Measurements from ENCODE around the gene SLC9A5. TPM values are rescaled to one million over a fixed set of nuclear protein-coding genes. Genes with fewer than 3 reads are reported as not detected.

The SLC9A5 gene
- polyA plus RNA-seq, 3 donors = 1.0 TPM; not detected in 2

- H3K27me3 Mint-ChIP-seq (ENCODE audit: low read depth in 3 of 3) = peaks cover 0 to 1% (median 0%) of the 10 kb centered on the region in 3 donors
- Histone ChIP-seq H3K27me3 (ENCODE audit: control insufficient read depth in 2 of 2, insufficient read depth in 2 of 2, low read length in 2 of 2) (no peaks in the 10 kb centered on the region), H3K4me3 (replicated peaks in 1 of 3; ENCODE audit: low read depth in 2 of 3, low read length in 3 of 3) (peak overlapping the region; percentile 74 to 99 (median 92)), H3K79me2 (ENCODE audit: insufficient read depth, low read length) (peaks cover 28% of the 10 kb centered on the region), H4K20me1 (ENCODE audit: insufficient read depth, low read length) (peaks cover 38% of the 10 kb centered on the region), H3K9ac (ENCODE audit: insufficient read depth, low read length, poor library complexity, severe bottlenecking) (peak overlapping the region; percentile 87), H3K27ac (ENCODE audit: low read depth in 1 of 2, low read length in 2 of 2) (peak overlapping the region; percentile 58 to 92), H3K4me1 (ENCODE audit: control insufficient read depth in 1 of 2, insufficient read depth in 2 of 2, low read length in 2 of 2) (peaks cover 17 to 23% of the 10 kb centered on the region in 2 donors), H3K4me2 (replicated peaks; ENCODE audit: extremely low read depth, low read length, poor library complexity, severe bottlenecking) (peak overlapping the region; percentile 97), H3K9me3 (replicated peaks in 1 of 2; ENCODE audit: control insufficient read depth in 1 of 2, insufficient read depth in 1 of 2, low read length in 2 of 2) (no peaks in the 10 kb centered on the region), H2AFZ (ENCODE audit: insufficient read depth, low read depth, low read length, poor library complexity, severe bottlenecking) (peak overlapping the region; percentile 84), H3K36me3 (replicated peaks in 1 of 2; ENCODE audit: control insufficient read depth in 1 of 2, insufficient read depth in 2 of 2, low read length in 2 of 2) (peaks cover 32 to 34% of the 10 kb centered on the region in 2 donors)
- no peak for TF ChIP-seq CTCF (IDR thresholded peaks at IDR 0.05)
- peaks cover 26% of the 10 kb centered on the region for H3K4me1 Mint-ChIP-seq
- DNase-seq = no peak
- H3K27ac Mint-ChIP-seq = peak overlapping the region; percentile 90 to 99 (median 96)
- peak overlapping the region; percentile 95 to 96 for H3K4me3 Mint-ChIP-seq
- peaks cover 31 to 33% of the 10 kb centered on the region in 2 donors for H3K36me3 Mint-ChIP-seq
- intact Hi-C loops (cut with micrococcal nuclease) = loop anchor here (2.0 to 5.0 kb wide), 2 partner anchors 20 to 34 kb away; partner anchors contain the start of genes E2F4 (in 2 of the 2), EXOC3L1 (in 2 of the 2) and FHOD1 (in 1 of the 2)
- 2% methylated on average over 11 of the region's 12 CpGs for WGBS (ENCODE audit: insufficient coverage)
- H3K9me3 Mint-ChIP-seq = peaks cover 0 to 3% (median 1%) of the 10 kb centered on the region in 7 donors
Measured at GRCh38 chr16:67226295-67226803, 22.4 kb upstream of the SLC9A5 start.

- Histone ChIP-seq H2AFZ (ENCODE audit: insufficient read depth, low read depth, low read length, poor library complexity, severe bottlenecking) (peak within 1 kb of the TSS; percentile 84), H3K79me2 (ENCODE audit: insufficient read depth, low read length) (peaks cover 28% of the 10 kb centered on the region), H3K9ac (ENCODE audit: insufficient read depth, low read length, poor library complexity, severe bottlenecking) (peak within 1 kb of the TSS; percentile 87), H4K20me1 (ENCODE audit: insufficient read depth, low read length) (peaks cover 41% of the 10 kb centered on the region), H3K4me3 (replicated peaks in 1 of 3; ENCODE audit: low read depth in 2 of 3, low read length in 3 of 3) (peak within 1 kb of the TSS; percentile 74 to 99 (median 92)), H3K36me3 (replicated peaks in 1 of 2; ENCODE audit: control insufficient read depth in 1 of 2, insufficient read depth in 2 of 2, low read length in 2 of 2) (peaks cover 39 to 41% of the 10 kb centered on the region in 2 donors), H3K4me1 (ENCODE audit: control insufficient read depth in 1 of 2, insufficient read depth in 2 of 2, low read length in 2 of 2) (peaks cover 17 to 23% of the 10 kb centered on the region in 2 donors), H3K27ac (ENCODE audit: low read depth in 1 of 2, low read length in 2 of 2) (peak within 1 kb of the TSS; percentile 58 to 92), H3K4me2 (replicated peaks; ENCODE audit: extremely low read depth, low read length, poor library complexity, severe bottlenecking) (peak within 1 kb of the TSS; percentile 97), H3K9me3 (replicated peaks in 1 of 2; ENCODE audit: control insufficient read depth in 1 of 2, insufficient read depth in 1 of 2, low read length in 2 of 2) (no peaks in the 10 kb centered on the region), H3K27me3 (ENCODE audit: control insufficient read depth in 2 of 2, insufficient read depth in 2 of 2, low read length in 2 of 2) (no peaks in the 10 kb centered on the region)
- intact Hi-C loops (cut with micrococcal nuclease) = loop anchor here (1.0 to 5.0 kb wide), 3 partner anchors 16 to 35 kb away; partner anchors contain the start of genes E2F4 (in 2 of the 2), EXOC3L1 (in 2 of the 2) and FHOD1 (in 1 of the 2)
- Mint-ChIP-seq H3K4me1 (peaks cover 26% of the 10 kb centered on the region), H3K36me3 (peaks cover 36 to 37% of the 10 kb centered on the region in 2 donors), H3K9me3 (peaks cover 0 to 3% (median 1%) of the 10 kb centered on the region in 7 donors), H3K4me3 (peak within 1 kb of the TSS; percentile 95 to 96), H3K27me3 (ENCODE audit: low read depth in 3 of 3) (peaks cover 0 to 1% (median 0%) of the 10 kb centered on the region in 3 donors), H3K27ac (peak within 1 kb of the TSS; percentile 90 to 99 (median 96))
- DNase-seq = peak; percentile 97 to 99 (median 98)
- WGBS (ENCODE audit: insufficient coverage) = under 1% methylated on average over 46 of the region's 46 CpGs
- no peak for TF ChIP-seq CTCF (IDR thresholded peaks at IDR 0.05)
Measured at GRCh38 chr16:67226804-67227566, 21.8 kb upstream of the SLC9A5 start, which contains the start of gene TMEM208. Gene TMEM208, plus strand, starts transcription at chr16:67227130. Its CDS starts 89 bp downstream, at chr16:67227219.
